PFSK-1 (cell line): Measurements from ENCODE around the gene RBM24. TPM values are rescaled to one million over a fixed set of nuclear protein-coding genes. Genes with fewer than 3 reads are reported as not detected.

ENCODE experiments used
- FOXP2 ChIP-seq: optimal IDR thresholded peaks from 2 replicates; pipeline ENCODE3; 2011; ENCODE audit warnings: borderline replicate concordance, control low read depth, inconsistent platforms; ENCODE audit not compliant: insufficient read depth; ENCODE audit errors: extremely low read length, extremely low read depth
- POLR2AphosphoS5 ChIP-seq: IDR thresholded peaks from 2 replicates; pipeline ENCODE4 v1.6.1; 2012; ENCODE audit warnings: low read depth, mild to moderate bottlenecking, control low read depth, low read length, moderate library complexity
- REST ChIP-seq, 2 experiments: IDR thresholded peaks; 2 replicates each; pipeline versions ENCODE4 v1.6.1 to v1.8.0; 2011 to 2012; ENCODE audit warnings: low read depth in 2 of 2, low read length in 2 of 2, control low read depth in 1 of 2, inconsistent platforms in 1 of 2, mild to moderate bottlenecking in 1 of 2, moderate library complexity in 1 of 2; ENCODE audit not compliant: insufficient read depth in 1 of 2
- SIN3A ChIP-seq: IDR thresholded peaks from 2 replicates; pipeline ENCODE4 v1.6.1; 2012; ENCODE audit warnings: mild to moderate bottlenecking, low read length, moderate library complexity, borderline replicate concordance; ENCODE audit not compliant: insufficient read depth
- TAF1 ChIP-seq: IDR thresholded peaks from 2 replicates; pipeline ENCODE4 v1.6.1; 2012; ENCODE audit warnings: low read length, control low read depth, borderline replicate concordance; ENCODE audit not compliant: insufficient read depth
- polyA plus RNA-seq: library from polyadenylated mRNA; unstranded; fragments of >200 nt; gene quantifications from one replicate; pipeline ENCODE4 v1.2.1, GENCODE V29; 2012; ENCODE audit warnings: low read depth, missing spikeins; ENCODE audit not compliant: insufficient read length

RBM24 gene
- 2.4 TPM for polyA plus RNA-seq

GRCh38 chr6:17281100-17281496, at the start of gene RBM24:
Gene RBM24 (plus strand): TSS chr6:17281361. CDS start chr6:17281582, 221 bp downstream.
- no peak for TF ChIP-seq TAF1
- TF ChIP-seq REST (IDR thresholded peaks at IDR 0.05; ENCODE audit: insufficient read depth in 1 of 2, low read depth in 2 of 2, low read length in 2 of 2), result 0 out of 4 replicates have a peak, but pooled peaks of 1 of the 2 experiments have one; percentile 1

GRCh38 chr6:17233531-17233930, 47.6 kb upstream of the RBM24 start:
- TF ChIP-seq POLR2AphosphoS5, result no peak
- TF ChIP-seq FOXP2, result no peak

GRCh38 chr6:17237246-17237645, 43.9 kb upstream of the RBM24 start:
- no peak for TF ChIP-seq POLR2AphosphoS5
- TF ChIP-seq FOXP2, result no peak
- no peak for TF ChIP-seq REST (IDR thresholded peaks at IDR 0.05; ENCODE audit: insufficient read depth in 1 of 2, low read depth in 2 of 2, low read length in 2 of 2)
- no peak for TF ChIP-seq TAF1
- TF ChIP-seq SIN3A, result no peak

- TF ChIP-seq FOXP2, result no peak
Measured at GRCh38 chr6:17239260-17239659, 41.9 kb upstream of the RBM24 start.

- no peak for TF ChIP-seq POLR2AphosphoS5
- TF ChIP-seq REST (IDR thresholded peaks at IDR 0.05; ENCODE audit: insufficient read depth in 1 of 2, low read depth in 2 of 2, low read length in 2 of 2), result no peak
- TF ChIP-seq TAF1, result no peak
- TF ChIP-seq FOXP2, result no peak
- no peak for TF ChIP-seq SIN3A
Measured at GRCh38 chr6:17240803-17241500, 40.2 kb upstream of the RBM24 start.

- no peak for TF ChIP-seq REST (IDR thresholded peaks at IDR 0.05; ENCODE audit: insufficient read depth in 1 of 2, low read depth in 2 of 2, low read length in 2 of 2)
- TF ChIP-seq FOXP2, result no peak
- no peak for TF ChIP-seq TAF1
- TF ChIP-seq SIN3A, result no peak
- TF ChIP-seq POLR2AphosphoS5, result no peak
Measured at GRCh38 chr6:17242087-17242486, 39.1 kb upstream of the RBM24 start.
